Measurements from ENCODE around the gene NLGN1. TPM values are rescaled to one million over a fixed set of nuclear protein-coding genes. Genes with fewer than 3 reads are reported as not detected.

The NLGN1 gene
- total and polyA plus RNA-seq, 2 experiments from 2014 or later, result 14.3 to 20.1 TPM

DNA sequence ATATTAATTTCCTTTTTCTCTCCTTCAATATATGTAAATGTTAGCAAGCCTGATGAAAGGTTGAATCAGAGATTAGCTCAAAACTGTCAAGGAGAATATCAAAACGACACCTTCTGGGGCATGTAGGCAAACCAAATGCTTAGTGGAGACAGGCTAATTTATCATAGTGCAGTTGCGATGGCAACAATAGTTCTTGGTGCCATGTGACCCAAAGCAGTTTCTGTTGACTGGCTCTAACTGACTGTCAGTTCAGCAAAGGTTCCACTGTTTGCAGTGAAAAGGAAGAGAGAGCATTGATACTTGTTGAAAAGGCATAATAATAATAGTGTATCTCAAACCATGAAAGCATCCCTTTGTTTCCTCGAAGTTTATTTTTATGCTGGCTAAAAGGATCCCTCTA lies 513.9 kb downstream of the NLGN1 start:
- in situ Hi-C loops (cut with MboI), result no loop called here
- H3K4me2 ChIP-seq (ENCODE audit: unreplicated experiment), result no peak overlapping the region

DNA sequence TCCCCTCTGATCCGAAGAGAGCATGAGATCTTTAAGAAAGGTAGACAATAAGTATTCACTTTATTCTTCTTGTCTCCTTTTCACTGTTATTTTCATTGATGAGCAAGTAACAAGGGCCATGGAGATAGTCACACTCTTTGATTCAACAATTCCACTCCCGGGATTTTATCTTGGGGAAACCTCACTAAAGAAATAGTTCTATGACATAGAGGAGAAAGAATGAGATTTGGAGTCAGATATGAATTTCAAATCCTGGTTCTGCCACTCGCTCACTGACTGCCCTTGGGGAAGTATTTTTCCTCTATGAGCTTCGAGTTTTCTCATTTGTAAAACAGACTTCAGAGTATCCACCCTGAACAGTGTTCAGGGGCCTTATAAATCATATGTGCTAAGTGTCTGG lies 514.6 kb downstream of the NLGN1 start:
- 45 to 57% methylated on average over 4 of the region's 4 CpGs for whole genome bisulfite sequencing, 2 experiments (ENCODE audit: low coverage in 1 of 2, low lambda C conversion rate in 2 of 2, missing lambda C conversion rate in 2 of 2)

More for the DNA sequence above, 513.9 kb downstream of the NLGN1 start:
- Histone ChIP-seq H2AFZ (no peak overlapping the region), H3K4me1 (ENCODE audit: insufficient read depth) (peaks cover 28% of the 10 kb centered on the region), H3K79me2 (ENCODE audit: insufficient read depth) (no peaks in the 10 kb centered on the region), H4K20me1 (ENCODE audit: insufficient read depth) (no peaks in the 10 kb centered on the region), H3F3A (ENCODE audit: insufficient read depth) (peaks cover 19% of the 10 kb centered on the region), H3K36me3 (ENCODE audit: low read depth) (no peaks in the 10 kb centered on the region), H3K9me2 (ENCODE audit: insufficient read depth) (no peaks in the 10 kb centered on the region), H3K27ac (no peak overlapping the region), H3K9ac (no peak overlapping the region), H3K9me3 (ENCODE audit: low read depth) (no peaks in the 10 kb centered on the region), H3K4me3 (no peak overlapping the region), H3K27me3 (replicated peaks; ENCODE audit: insufficient read depth) (no peaks in the 10 kb centered on the region)
- no peak for DNase-seq
- WGBS, 2 experiments (ENCODE audit: low coverage in 1 of 2, low lambda C conversion rate in 2 of 2, missing lambda C conversion rate in 2 of 2), result 85 to 86% methylated on average over 3 of the region's 3 CpGs
- TF ChIP-seq EZH2 (IDR thresholded peaks at IDR 0.05; ENCODE audit: insufficient read depth, poor library complexity, severe bottlenecking), result no peak
- TF ChIP-seq EZH2phosphoT487 (IDR thresholded peaks at IDR 0.05; ENCODE audit: insufficient read depth, low read depth), result no peak

DNA sequence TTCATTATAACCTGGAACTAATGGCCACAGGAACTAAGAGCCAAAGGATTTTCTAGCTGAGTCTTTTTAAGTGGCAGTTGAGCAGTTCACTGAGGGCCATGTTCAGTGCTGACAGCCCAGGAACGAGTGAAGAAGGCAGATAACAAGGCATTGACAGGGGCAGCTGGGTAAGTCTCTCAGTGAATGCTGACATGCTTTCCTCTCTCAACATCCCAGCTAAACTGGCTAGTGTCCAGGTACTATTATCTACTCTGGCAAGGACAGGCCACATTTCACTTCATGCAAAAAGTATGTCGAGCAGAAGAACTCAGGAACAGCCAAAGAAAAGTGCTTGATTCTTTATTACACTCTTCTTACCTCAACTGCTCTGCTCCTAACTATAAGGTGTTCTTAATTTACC lies 515.9 kb downstream of the NLGN1 start:
- peak overlapping the region; percentile 45; the same call in 1 of the 2 replicates for H2AFZ ChIP-seq
- WGBS, 2 experiments (ENCODE audit: low coverage in 1 of 2, low lambda C conversion rate in 2 of 2, missing lambda C conversion rate in 2 of 2), result 8 to 24% methylated on average over 2 of the region's 2 CpGs

More for the DNA sequence above, 514.6 kb downstream of the NLGN1 start:
- Histone ChIP-seq H3K9me2 (ENCODE audit: insufficient read depth) (no peaks in the 10 kb centered on the region), H3K27me3 (replicated peaks; ENCODE audit: insufficient read depth) (no peaks in the 10 kb centered on the region), H3K79me2 (ENCODE audit: insufficient read depth) (no peaks in the 10 kb centered on the region), H3K4me3 (no peak overlapping the region), H3K27ac (no peak overlapping the region), H3K4me1 (ENCODE audit: insufficient read depth) (peaks cover 28% of the 10 kb centered on the region), H3K36me3 (ENCODE audit: low read depth) (no peaks in the 10 kb centered on the region), H3F3A (ENCODE audit: insufficient read depth) (peaks cover 19% of the 10 kb centered on the region), H3K9me3 (ENCODE audit: low read depth) (no peaks in the 10 kb centered on the region), H2AFZ (0 out of 2 replicates have a peak overlapping the region, but pooled peaks have one; percentile 1), H4K20me1 (ENCODE audit: insufficient read depth) (no peaks in the 10 kb centered on the region), H3K9ac (no peak overlapping the region), H3K4me2 (ENCODE audit: unreplicated experiment) (peak overlapping the region; percentile 6)
- no peak for TF ChIP-seq EZH2 (IDR thresholded peaks at IDR 0.05; ENCODE audit: insufficient read depth, poor library complexity, severe bottlenecking)
- TF ChIP-seq EZH2phosphoT487 (IDR thresholded peaks at IDR 0.05; ENCODE audit: insufficient read depth, low read depth), result no peak
- DNase-seq, result peak; percentile 66
- in situ Hi-C loops (cut with MboI), result no loop called here

DNA sequence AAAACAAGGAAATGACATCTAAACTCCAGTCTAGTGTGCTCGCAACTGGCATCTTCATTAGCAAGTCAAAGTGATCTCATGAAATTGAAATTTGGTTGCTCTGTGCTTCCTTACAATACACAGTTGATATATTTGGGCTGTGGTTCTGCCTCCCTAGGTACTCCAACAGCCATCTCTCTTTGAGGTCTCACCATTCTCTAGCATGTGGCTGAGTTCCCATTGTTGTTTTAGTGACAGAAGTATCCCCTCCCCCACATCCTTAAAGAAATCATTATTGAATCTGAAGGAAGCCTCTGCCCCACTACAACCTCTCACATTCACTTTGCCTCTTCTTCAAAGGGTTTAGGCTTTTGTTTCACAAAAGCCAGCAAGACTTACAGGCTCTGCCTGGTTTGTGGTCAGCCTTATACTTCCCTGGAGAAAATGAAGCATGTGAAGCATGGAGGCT lies 516.5 kb downstream of the NLGN1 start:
- in situ Hi-C loops (cut with MboI), result no loop called here

More for the DNA sequence above, 515.9 kb downstream of the NLGN1 start:
- no peaks in the 10 kb centered on the region for H3K27me3 ChIP-seq (replicated peaks; ENCODE audit: insufficient read depth)
- TF ChIP-seq EZH2phosphoT487 (IDR thresholded peaks at IDR 0.05; ENCODE audit: insufficient read depth, low read depth) (no peak), EZH2 (IDR thresholded peaks at IDR 0.05; ENCODE audit: insufficient read depth, poor library complexity, severe bottlenecking) (no peak)
- H3K4me2 ChIP-seq (ENCODE audit: unreplicated experiment), result peak overlapping the region; percentile 47
- no peaks in the 10 kb centered on the region for H4K20me1 ChIP-seq (ENCODE audit: insufficient read depth)
- H3K9ac ChIP-seq, result no peak overlapping the region
- no peaks in the 10 kb centered on the region for H3K79me2 ChIP-seq (ENCODE audit: insufficient read depth)
- H3K4me1 ChIP-seq (ENCODE audit: insufficient read depth), result peaks cover 28% of the 10 kb centered on the region
- in situ Hi-C loops (cut with MboI), result no loop called here
- H3K4me3 ChIP-seq, result no peak overlapping the region
- H3K9me2 ChIP-seq (ENCODE audit: insufficient read depth), result no peaks in the 10 kb centered on the region
- no peaks in the 10 kb centered on the region for H3K9me3 ChIP-seq (ENCODE audit: low read depth)
- peak overlapping the region; percentile 39 for H3K27ac ChIP-seq
- DNase-seq, result peak; percentile 73
- H3F3A ChIP-seq (ENCODE audit: insufficient read depth), result peaks cover 19% of the 10 kb centered on the region
- no peaks in the 10 kb centered on the region for H3K36me3 ChIP-seq (ENCODE audit: low read depth)

More for the DNA sequence above, 516.5 kb downstream of the NLGN1 start:
- WGBS, 2 experiments (ENCODE audit: low coverage in 1 of 2, low lambda C conversion rate in 2 of 2, missing lambda C conversion rate in 2 of 2), result 64 to 76% methylated on average over 1 of the region's 1 CpG
- no peaks in the 10 kb centered on the region for H3K36me3 ChIP-seq (ENCODE audit: low read depth)
- no peak overlapping the region for H3K9ac ChIP-seq
- peak overlapping the region; percentile 45; the same call in 1 of the 2 replicates for H2AFZ ChIP-seq
- H3F3A ChIP-seq (ENCODE audit: insufficient read depth), result peaks cover 19% of the 10 kb centered on the region
- no peak overlapping the region for H3K4me3 ChIP-seq
- no peaks in the 10 kb centered on the region for H4K20me1 ChIP-seq (ENCODE audit: insufficient read depth)
- H3K79me2 ChIP-seq (ENCODE audit: insufficient read depth), result no peaks in the 10 kb centered on the region
- no peaks in the 10 kb centered on the region for H3K27me3 ChIP-seq (replicated peaks; ENCODE audit: insufficient read depth)
- H3K9me2 ChIP-seq (ENCODE audit: insufficient read depth), result no peaks in the 10 kb centered on the region
- no peaks in the 10 kb centered on the region for H3K9me3 ChIP-seq (ENCODE audit: low read depth)
- DNase-seq, result peak; percentile 40
- peak overlapping the region; percentile 39 for H3K27ac ChIP-seq
- peaks cover 28% of the 10 kb centered on the region for H3K4me1 ChIP-seq (ENCODE audit: insufficient read depth)
- TF ChIP-seq EZH2phosphoT487 (IDR thresholded peaks at IDR 0.05; ENCODE audit: insufficient read depth, low read depth) (no peak), EZH2 (IDR thresholded peaks at IDR 0.05; ENCODE audit: insufficient read depth, poor library complexity, severe bottlenecking) (no peak)
- peak overlapping the region; percentile 47 for H3K4me2 ChIP-seq (ENCODE audit: unreplicated experiment)

Data from GM23248 (cell line).